B cell (primary cell): ENCODE results near the gene GABRR2. TPM values are rescaled to one million over a fixed set of nuclear protein-coding genes. Genes with fewer than 3 reads are reported as not detected.

Experiments
- ATAC-seq: fragments of 200-7000 bp; cut with Tn5 transposase; one replicate; pipeline ENCODE4 v1.10.0; 2021; ENCODE audit warnings: low read depth, mild to moderate bottlenecking, moderate number of reproducible peaks, moderate library complexity
- CTCF ChIA-PET: fragments of 350-600 bp; sonication (Branson Sonifier 250); formaldehyde crosslinking; loops from one replicate; lab custom pipeline; 2021; ENCODE audit warnings: antibody characterized with exemption, inconsistent platforms; lab: Charles Lee
- POLR2A ChIA-PET: fragments of 350-600 bp; sonication (Branson Sonifier 250); formaldehyde crosslinking; loops from one replicate; lab custom pipeline; 2021; ENCODE audit warnings: antibody characterized with exemption; lab: Charles Lee
- DNase-seq: peaks from one replicate; pipeline ENCODE4 v3.0.0; 2013
- H2AFZ ChIP-seq: 2 replicates; pipeline ENCODE4 v1.6.1; 2012; ENCODE audit warnings: mild to moderate bottlenecking, low read depth, low read length; ENCODE audit not compliant: insufficient read depth, poor library complexity, severe bottlenecking
- H3K27ac ChIP-seq, 2 donors: 1 replicate in 1 of 2; 2 replicates in 1 of 2; pipeline ENCODE4 v1.5.1; 2012 to 2013; ENCODE audit warnings: low read length in 2 of 2, mild to moderate bottlenecking in 2 of 2, moderate library complexity in 1 of 2
- H3K27me3 ChIP-seq, 4 experiments: fragments of 200-600 bp in 1 of 4; sonication (generic) in 1 of 4; replicated peaks in 1 of 4; 1 replicate in 2 of 4; 2 replicates in 2 of 4; pipeline versions ENCODE4 v1.6.1 to v1.7.0; 2013 to 2016; ENCODE audit warnings: low read length in 3 of 4, mild to moderate bottlenecking in 2 of 4, mixed read lengths in 1 of 4, moderate library complexity in 1 of 4; ENCODE audit not compliant: insufficient read depth in 4 of 4, control insufficient read depth in 3 of 4; ENCODE audit errors: control extremely low read depth in 1 of 4
- H3K36me3 ChIP-seq, 2 experiments: replicated peaks in 1 of 2; 1 replicate in 1 of 2; 2 replicates in 1 of 2; pipeline versions ENCODE4 v1.6.1 to v1.7.1; 2013; ENCODE audit warnings: low read length in 1 of 2; ENCODE audit not compliant: insufficient read depth in 2 of 2, control insufficient read depth in 1 of 2; ENCODE audit errors: control extremely low read depth in 1 of 2, extremely low read depth in 1 of 2
- H3K4me1 ChIP-seq, 2 donors: fragments of 200-600 bp in 1 of 2; sonication (generic) in 1 of 2; 1 replicate in 1 of 2; 2 replicates in 1 of 2; pipeline versions ENCODE4 v1.5.1 to v1.6.1; 2013 to 2017; ENCODE audit warnings: low read length in 2 of 2; ENCODE audit not compliant: control insufficient read depth in 2 of 2, insufficient read depth in 2 of 2
- H3K4me2 ChIP-seq: replicated peaks from 2 replicates; pipeline ENCODE3; 2012; ENCODE audit warnings: mild to moderate bottlenecking, low read depth, low read length; ENCODE audit not compliant: poor library complexity, severe bottlenecking
- H3K4me3 ChIP-seq, 5 experiments: fragments of 200-600 bp in 1 of 5; sonication (generic) in 1 of 5; 1 replicate in 3 of 5; 2 replicates in 2 of 5; pipeline versions ENCODE4 v1.5.1 to v1.7.0; 2011 to 2016; ENCODE audit warnings: low read length in 4 of 5, mild to moderate bottlenecking in 4 of 5, low read depth in 2 of 5, control low read depth in 1 of 5, moderate library complexity in 1 of 5; ENCODE audit not compliant: insufficient read depth in 1 of 5; ENCODE audit errors: control extremely low read depth in 1 of 5, extremely low read depth in 1 of 5
- H3K79me2 ChIP-seq: fragments of 200-600 bp; sonication (generic); one replicate; pipeline ENCODE4 v1.6.0; 2016; ENCODE audit warnings: low read length; ENCODE audit not compliant: control insufficient read depth, insufficient read depth
- H3K9ac ChIP-seq: fragments of 200-600 bp; sonication (generic); 2 replicates; pipeline ENCODE4 v1.6.1; 2017; ENCODE audit warnings: mild to moderate bottlenecking, low read length, moderate library complexity
- H3K9me3 ChIP-seq, 3 donors: one replicate each; pipeline versions ENCODE4 v1.6.1 to v1.7.1; 2013; ENCODE audit warnings: low read length in 2 of 3; ENCODE audit not compliant: control insufficient read depth in 2 of 3, insufficient read depth in 1 of 3; ENCODE audit errors: control extremely low read depth in 1 of 3
- H4K20me1 ChIP-seq: 2 replicates; pipeline ENCODE4 v1.6.0; 2012; ENCODE audit warnings: mild to moderate bottlenecking, low read length; ENCODE audit not compliant: insufficient read depth, control insufficient read depth, poor library complexity, severe bottlenecking
- H3K27ac Mint-ChIP-seq: one replicate; pipeline ENCODE4 v1.8.0; 2021; ENCODE audit warnings: mixed read lengths
- H3K27me3 Mint-ChIP-seq: one replicate; pipeline ENCODE4 v1.8.0; 2021; ENCODE audit warnings: mixed read lengths
- H3K4me1 Mint-ChIP-seq: one replicate; pipeline ENCODE4 v1.8.0; 2021; ENCODE audit warnings: mixed read lengths
- H3K4me3 Mint-ChIP-seq: one replicate; pipeline ENCODE4 v1.8.0; 2021; ENCODE audit warnings: mixed read lengths
- H3K9me3 Mint-ChIP-seq: one replicate; pipeline ENCODE4 v1.8.0; 2022; ENCODE audit warnings: mixed read lengths; ENCODE audit not compliant: insufficient read depth
- EZH2 ChIP-seq: IDR thresholded peaks from 2 replicates; pipeline ENCODE4 v1.6.1; 2012; ENCODE audit warnings: borderline replicate concordance, low read depth, mild to moderate bottlenecking, moderate library complexity, low read length; ENCODE audit not compliant: insufficient read depth, poor library complexity, severe bottlenecking
- WGBS: methylation state at CpG from one replicate; pipeline ENCODE4 v1.1.5; 2013; ENCODE audit warnings: missing lambda C conversion rate; ENCODE audit not compliant: insufficient coverage; 5-methylcytosine and 5-hydroxymethylcytosine counted together
- intact Hi-C: fragments of 100-400 bp; cut with micrococcal nuclease; formaldehyde crosslinking; loops from one replicate; pipeline ENCODE4 v1.10.0; 2022
- polyA plus RNA-seq: library from polyadenylated mRNA; depleted of rRNA; stranded (reverse); fragments of >200 nt; gene quantifications from 2 replicates; pipeline ENCODE4 v1.2.3, GENCODE V29; 2012
- total RNA-seq, 2 donors: library from RNA; stranded (reverse); fragments of 120-200 nt in 1 of 2; gene quantifications; 1 replicate in 1 of 2; 2 replicates in 1 of 2; pipeline versions ENCODE4 v1.2.3 to v1.2.4, GENCODE V29; 2013 to 2022
- TF ChIP-seq, protein P1 (sequence below): fragments of 200-600 bp; IDR thresholded peaks from one replicate; pipeline ENCODE4 v1.8.0; 2022; ENCODE audit warnings: antibody characterized with exemption, mild to moderate bottlenecking

Gene GABRR2
- total and polyA plus RNA-seq, 2 donors (not counting 1 experiment from before 2014, with no cell fraction given), result 0.59 to 4.7 TPM

- Mint-ChIP-seq H3K9me3 (no peaks in the 10 kb centered on the region), H3K4me1 (no peaks in the 10 kb centered on the region), H3K4me3 (no peak overlapping the region), H3K27me3 (peaks cover 21% of the 10 kb centered on the region), H3K27ac (no peak overlapping the region)
- Histone ChIP-seq H3K4me2 (no peak overlapping the region), H3K4me1 (no peaks in the 10 kb centered on the region), H3K27ac (no peak overlapping the region), H3K9me3 (peaks cover 0 to 2% (median 0%) of the 10 kb centered on the region in 3 donors), H3K36me3 (no peaks in the 10 kb centered on the region), H3K27me3 (peaks cover 0 to 6% (median 0%) of the 10 kb centered on the region in 4 experiments), H2AFZ (no peak overlapping the region), H3K4me3 (no peak overlapping the region), H3K9ac (no peak overlapping the region), H3K79me2 (no peaks in the 10 kb centered on the region), H4K20me1 (no peaks in the 10 kb centered on the region)
- intact Hi-C loops, result no loop called here
- ChIA-PET POLR2A (no interaction called here), CTCF (interaction anchor here (0.7 kb wide), 1 partner anchor 255 kb away, joined by 6 read pairs; no protein-coding TSS in a partner anchor)
- TF ChIP-seq, protein P1, sequence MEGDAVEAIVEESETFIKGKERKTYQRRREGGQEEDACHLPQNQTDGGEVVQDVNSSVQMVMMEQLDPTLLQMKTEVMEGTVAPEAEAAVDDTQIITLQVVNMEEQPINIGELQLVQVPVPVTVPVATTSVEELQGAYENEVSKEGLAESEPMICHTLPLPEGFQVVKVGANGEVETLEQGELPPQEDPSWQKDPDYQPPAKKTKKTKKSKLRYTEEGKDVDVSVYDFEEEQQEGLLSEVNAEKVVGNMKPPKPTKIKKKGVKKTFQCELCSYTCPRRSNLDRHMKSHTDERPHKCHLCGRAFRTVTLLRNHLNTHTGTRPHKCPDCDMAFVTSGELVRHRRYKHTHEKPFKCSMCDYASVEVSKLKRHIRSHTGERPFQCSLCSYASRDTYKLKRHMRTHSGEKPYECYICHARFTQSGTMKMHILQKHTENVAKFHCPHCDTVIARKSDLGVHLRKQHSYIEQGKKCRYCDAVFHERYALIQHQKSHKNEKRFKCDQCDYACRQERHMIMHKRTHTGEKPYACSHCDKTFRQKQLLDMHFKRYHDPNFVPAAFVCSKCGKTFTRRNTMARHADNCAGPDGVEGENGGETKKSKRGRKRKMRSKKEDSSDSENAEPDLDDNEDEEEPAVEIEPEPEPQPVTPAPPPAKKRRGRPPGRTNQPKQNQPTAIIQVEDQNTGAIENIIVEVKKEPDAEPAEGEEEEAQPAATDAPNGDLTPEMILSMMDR, result no peak
- no peak for TF ChIP-seq EZH2
- WGBS, result 100% methylated on average over 4 of the region's 6 CpGs
- DNase-seq (no peak), ATAC-seq (no peak)
Observed at GRCh38 chr6:89209457-89209856, 105.6 kb downstream of the GABRR2 start.

DNA sequence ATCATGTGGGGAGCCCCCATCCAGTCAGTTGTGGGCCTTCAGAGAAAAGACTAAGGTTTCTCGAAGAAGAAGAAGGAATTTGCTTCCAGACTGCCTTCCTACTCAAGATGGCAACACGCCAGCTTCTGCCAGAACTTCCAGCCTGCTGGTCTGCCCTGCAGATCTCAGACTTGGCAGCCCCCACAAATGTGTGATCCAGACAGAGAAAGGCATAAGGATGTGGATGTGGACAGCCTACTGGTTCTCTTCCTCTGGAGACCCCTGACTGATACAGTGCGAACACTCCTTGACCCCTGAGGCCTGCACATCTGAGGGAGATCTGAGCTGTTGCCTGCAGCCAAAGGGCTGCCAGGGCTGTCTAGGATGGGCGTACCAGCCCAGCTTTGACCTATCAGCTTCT lies 106.5 kb downstream of the GABRR2 start:
- H3K27ac Mint-ChIP-seq, result no peak overlapping the region
- H2AFZ ChIP-seq, result no peak overlapping the region
- TF ChIP-seq EZH2, result no peak
- TF ChIP-seq, protein P1, result no peak
- intact Hi-C loops, result no loop called here
- no peaks in the 10 kb centered on the region for H3K79me2 ChIP-seq
- H3K36me3 ChIP-seq, result no peaks in the 10 kb centered on the region
- no peak overlapping the region for H3K4me2 ChIP-seq
- ATAC-seq (no peak), DNase-seq (no peak)
- H3K4me3 Mint-ChIP-seq, result no peak overlapping the region
- ChIA-PET CTCF (no interaction called here), POLR2A (no interaction called here)
- H3K27me3 Mint-ChIP-seq, result peaks cover 18% of the 10 kb centered on the region
- no peaks in the 10 kb centered on the region for H3K9me3 Mint-ChIP-seq
- H3K4me3 ChIP-seq, result no peak overlapping the region
- peaks cover 0 to 6% (median 0%) of the 10 kb centered on the region in 4 experiments for H3K27me3 ChIP-seq
- H4K20me1 ChIP-seq, result no peaks in the 10 kb centered on the region
- no peak overlapping the region for H3K27ac ChIP-seq
- no peaks in the 10 kb centered on the region for H3K4me1 ChIP-seq
- H3K4me1 Mint-ChIP-seq, result no peaks in the 10 kb centered on the region
- 92% methylated on average over 4 of the region's 4 CpGs for WGBS
- peaks cover 0 to 2% (median 0%) of the 10 kb centered on the region in 3 donors for H3K9me3 ChIP-seq
- no peak overlapping the region for H3K9ac ChIP-seq

Other genes starting within 250 kb of the GABRR2 start
- 460 and 486 TPM in 2 replicates for gene PNRC1, start 234.5 kb downstream of the GABRR2 start, total RNA-seq
- 158 and 184 TPM in 2 replicates for gene PNRC1, start 234.5 kb downstream of the GABRR2 start, polyA plus RNA-seq
- not detected in 2 replicates for gene SRSF12, start 197.2 kb downstream of the GABRR2 start, total RNA-seq
- gene SRSF12, start 197.2 kb downstream of the GABRR2 start, polyA plus RNA-seq, result not detected in 2 replicates
- 15.3 and 16.4 TPM in 2 replicates for gene PM20D2, start 169.2 kb downstream of the GABRR2 start, total RNA-seq
- gene PM20D2, start 169.2 kb downstream of the GABRR2 start, polyA plus RNA-seq, result 7.4 and 10.4 TPM in 2 replicates
- gene GABRR1, start 97.9 kb downstream of the GABRR2 start, total RNA-seq, result not detected in 2 replicates
- not detected in 2 replicates for gene GABRR1, start 97.9 kb downstream of the GABRR2 start, polyA plus RNA-seq
- gene UBE2J1, start 37.4 kb upstream of the GABRR2 start, total RNA-seq, result 28.0 and 31.1 TPM in 2 replicates
- gene UBE2J1, start 37.4 kb upstream of the GABRR2 start, polyA plus RNA-seq, result 55.6 and 65.4 TPM in 2 replicates
- 2.7 and 4.5 TPM in 2 replicates for gene RRAGD, start 97.0 kb upstream of the GABRR2 start, total RNA-seq
- 0.27 and 0.58 TPM in 2 replicates for gene RRAGD, start 97.0 kb upstream of the GABRR2 start, polyA plus RNA-seq
- gene ANKRD6, start 117.9 kb upstream of the GABRR2 start, total RNA-seq, result 10.5 and 15.0 TPM in 2 replicates
- 2.9 and 3.8 TPM in 2 replicates for gene ANKRD6, start 117.9 kb upstream of the GABRR2 start, polyA plus RNA-seq